ENCODE results near the gene SMURF2.

Gene SMURF2

DNA sequence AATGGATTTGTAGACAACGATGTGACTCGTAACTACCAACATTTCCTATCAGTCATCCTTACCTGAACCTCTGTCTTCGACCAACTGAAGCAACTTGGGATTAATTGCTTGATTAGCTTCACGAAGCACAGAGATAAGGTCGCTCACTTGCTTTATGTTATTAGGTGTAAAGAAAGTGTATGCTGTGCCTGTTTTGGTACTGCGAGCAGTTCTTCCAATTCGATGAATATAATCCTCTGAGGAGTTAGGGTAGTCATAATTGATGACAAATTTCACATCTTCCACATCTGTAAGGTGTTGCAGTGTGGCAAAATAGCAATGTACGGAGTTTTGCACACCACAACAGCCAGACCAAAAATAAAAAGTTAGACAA, 161.6 kb downstream of the SMURF2 start:
- no peak for DNase-seq

DNA sequence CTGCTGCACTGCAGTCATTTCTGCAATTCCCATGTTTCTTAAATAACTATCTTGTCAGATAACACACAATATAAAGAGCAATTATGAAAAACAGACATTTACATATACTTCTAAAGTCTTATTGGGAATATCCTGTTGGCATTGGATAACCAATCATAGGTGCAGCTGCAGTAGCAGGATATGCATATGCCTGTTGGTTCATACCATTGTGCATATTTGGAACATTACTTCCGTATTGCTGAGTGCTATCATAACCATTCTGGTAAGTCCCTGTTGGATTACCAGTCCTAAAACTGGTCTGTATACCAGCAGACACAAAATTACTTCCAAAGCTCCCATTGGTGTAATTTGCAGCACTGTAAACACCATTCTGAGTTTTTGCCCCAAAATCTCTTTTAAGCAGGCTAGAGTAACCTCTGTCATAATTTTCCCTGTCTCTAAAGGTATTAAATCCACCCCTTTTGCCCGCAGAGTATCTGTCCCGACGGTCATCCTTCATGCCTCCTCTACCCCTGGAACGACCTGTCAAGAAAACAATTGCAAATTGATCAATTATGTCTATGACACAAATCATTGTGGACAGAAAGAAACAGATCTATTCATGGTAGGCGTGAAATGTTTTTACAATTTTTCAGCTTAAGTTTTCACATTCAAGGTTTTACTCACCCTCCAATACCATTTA, 162.2 kb downstream of the SMURF2 start:
- DNase-seq, result no peak

DNA sequence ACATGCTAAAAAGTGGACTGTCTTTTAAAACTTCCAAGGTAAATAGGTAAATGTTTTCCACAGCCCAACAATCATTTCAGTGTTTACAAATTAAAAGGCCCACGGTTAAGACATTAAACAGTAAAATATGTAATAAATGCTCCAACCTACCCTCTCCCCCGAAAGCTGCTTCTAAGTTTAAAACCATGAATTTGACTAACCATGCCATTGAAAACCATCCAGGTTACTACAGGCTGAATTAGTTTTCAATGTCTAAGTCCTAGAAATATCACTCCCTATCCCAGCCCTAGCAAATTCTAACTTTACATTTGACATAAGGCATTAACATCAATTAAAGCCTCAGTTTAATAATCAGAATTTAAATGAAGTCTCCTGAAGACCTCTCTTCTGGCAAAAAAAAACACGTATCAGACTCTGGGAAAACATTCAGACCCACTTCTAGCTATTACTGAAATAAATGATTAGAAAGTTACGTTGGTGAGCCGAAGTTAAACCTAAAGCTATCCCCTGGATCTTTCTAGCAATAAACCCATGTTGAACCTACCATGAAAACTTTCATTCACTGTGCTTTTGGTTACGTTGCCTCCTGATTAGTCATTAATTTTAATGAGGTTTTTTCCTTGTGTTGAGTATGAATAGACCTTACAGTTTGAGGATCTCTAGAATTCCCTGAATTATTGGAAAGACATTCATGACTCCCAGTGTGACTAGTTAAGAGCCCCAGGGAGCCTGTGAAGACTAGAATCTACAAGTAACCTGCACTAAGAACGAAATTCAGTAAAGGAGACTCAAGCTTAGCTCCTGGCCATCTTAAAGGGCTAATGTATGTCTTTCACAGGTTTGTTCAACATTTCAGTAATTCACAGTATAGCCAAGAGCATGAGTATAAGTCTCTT, 163.6 kb downstream of the SMURF2 start:
- no peak for DNase-seq

DNA sequence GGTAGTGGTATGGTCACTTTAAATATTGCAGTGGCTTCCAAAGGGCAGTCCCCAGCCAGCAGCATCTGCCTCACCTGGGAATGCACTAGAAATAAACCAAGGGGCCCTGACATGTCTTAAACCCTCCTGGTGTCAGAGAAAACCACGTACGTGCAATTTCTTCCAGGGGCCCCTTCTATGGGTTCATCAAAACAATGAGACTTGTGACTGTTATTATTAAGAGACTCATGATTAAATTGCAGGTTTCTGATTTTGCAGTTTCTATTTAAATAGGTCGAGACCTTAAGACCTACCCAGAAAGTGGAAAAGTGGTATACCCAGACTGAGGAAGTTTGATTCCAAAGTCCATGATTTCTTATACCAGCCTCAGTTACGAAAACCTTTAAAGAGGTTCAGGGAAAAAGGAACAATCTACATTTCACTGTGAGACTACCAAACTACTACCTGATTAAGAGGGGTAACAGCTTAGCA, 164.5 kb downstream of the SMURF2 start:
- DNase-seq, result no peak

DNA sequence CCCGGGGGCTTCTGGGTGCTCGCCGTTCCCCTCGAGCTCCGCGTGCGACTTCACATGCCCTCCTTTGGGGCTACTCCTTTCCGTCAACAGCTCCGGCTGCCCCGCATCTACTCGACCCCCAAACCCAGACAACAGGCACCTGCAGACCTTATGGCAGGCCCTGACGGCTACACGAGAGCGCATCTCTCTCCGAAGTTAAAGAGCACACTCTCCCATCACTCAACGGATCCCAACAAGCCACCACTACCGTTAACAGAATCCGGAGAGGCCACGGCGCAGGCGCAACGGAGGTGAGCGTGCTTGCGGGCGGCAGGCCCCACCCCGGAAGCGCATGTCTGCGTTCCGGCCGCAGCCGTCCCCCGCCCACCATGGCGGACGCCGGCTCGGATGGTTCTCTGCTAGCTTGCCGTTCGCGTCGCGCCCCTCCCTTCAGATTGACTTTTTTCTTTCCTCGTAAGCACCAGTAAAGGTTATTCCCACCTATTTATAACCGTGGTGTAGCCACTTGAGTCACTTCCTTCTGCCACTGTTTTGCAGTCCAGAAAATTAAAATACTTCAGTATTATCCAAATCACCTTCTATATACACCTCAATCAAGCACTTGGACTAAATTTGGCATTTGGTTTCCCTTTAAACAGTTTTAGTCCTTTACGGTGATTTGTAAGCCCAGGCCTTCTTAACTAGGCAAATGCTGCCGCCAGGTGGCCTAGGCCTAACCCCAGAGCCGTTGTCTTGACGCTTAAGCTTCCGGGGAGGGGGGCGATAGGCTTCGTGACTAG, 165.1 kb downstream of the SMURF2 start, which contains the start of gene POLG2:
Gene POLG2 (minus strand): TSS at position 269 of the 779 bp plus-strand sequence. CDS start 86 bp downstream, at position 183.
- DNase-seq, result peak; percentile 94

DNA sequence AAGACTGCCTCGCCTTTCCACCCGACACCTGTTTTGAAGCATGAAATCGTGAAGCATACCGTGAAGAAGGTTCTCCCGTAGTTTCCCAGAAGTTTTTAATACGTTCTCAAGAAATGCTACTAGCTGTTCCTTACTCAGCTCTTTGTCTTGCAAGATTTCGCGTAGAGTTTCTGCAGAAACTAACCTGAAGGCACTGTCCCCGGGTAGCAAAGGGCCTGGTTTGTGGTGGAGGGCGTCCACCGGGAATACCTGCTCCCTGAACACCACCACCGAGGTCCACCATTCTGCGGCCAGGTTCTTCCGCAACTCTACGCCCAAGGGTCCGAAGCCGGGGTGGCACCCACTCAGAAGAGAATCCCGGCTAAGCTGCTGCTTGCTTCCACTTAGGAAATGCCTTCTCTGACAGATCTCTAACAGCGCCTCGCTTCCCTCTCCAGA, 165.7 kb downstream of the SMURF2 start:
- no peak for DNase-seq
